ENCODE data around the gene DUSP10.
A peak's percentile ranks its signal among the peaks of the same experiment; 100 is the strongest.

Gene DUSP10

GRCh38 chr1:221777431-221778072 is 35.7 kb upstream of the DUSP10 start:
- Histone ChIP-seq H3K4me1 (ENCODE audit: control extremely low read depth in 1 of 4, control insufficient read depth in 4 of 4, insufficient read depth in 4 of 4, low read length in 3 of 4) (peaks cover 14 to 50% (median 32%) of the 10 kb centered on the region in 4 experiments), H3K27me3 (replicated peaks in 2 of 5; ENCODE audit: control insufficient read depth in 4 of 5, insufficient read depth in 5 of 5, low read length in 4 of 5) (no peaks in the 10 kb centered on the region), H3K4me3 (ENCODE audit: control insufficient read depth in 1 of 7, extremely low read depth in 1 of 7, insufficient read depth in 4 of 7, low read depth in 2 of 7, low read length in 6 of 7) (peak overlapping the region in 2 of 7 experiments; percentile 16 to 17), H3K36me3 (ENCODE audit: control insufficient read depth in 4 of 4, insufficient read depth in 4 of 4, low read length in 3 of 4) (no peaks in the 10 kb centered on the region), H3K9me3 (ENCODE audit: control extremely low read depth in 1 of 5, control insufficient read depth in 4 of 5, insufficient read depth in 2 of 5, low read depth in 1 of 5, low read length in 4 of 5) (no peaks in the 10 kb centered on the region), H3K27ac (ENCODE audit: insufficient read depth in 1 of 2, low read depth in 1 of 2, low read length in 2 of 2, poor library complexity in 1 of 2, severe bottlenecking in 2 of 2) (no peak overlapping the region)
- CTCF ChIA-PET = interaction anchor here (0.7 to 3.0 kb wide), 3 partner anchors 9 to 22 kb away, joined by 3 to 14 read pairs (median 3); no protein-coding TSS in a partner anchor
- WGBS (ENCODE audit: insufficient coverage) = 33% methylated on average over 3 of the region's 8 CpGs
- peak; percentile 62 to 93 (median 91) for DNase-seq
- POLR2A ChIA-PET = interaction anchor here (0.7 kb wide), 1 partner anchor 81 kb away, joined by 3 read pairs; no protein-coding TSS in a partner anchor

GRCh38 chr1:221776495-221777301 is 34.8 kb upstream of the DUSP10 start:
- POLR2A ChIA-PET = no interaction called here
- peaks cover 12 to 49% (median 32%) of the 10 kb centered on the region in 4 experiments for H3K4me1 ChIP-seq (ENCODE audit: control extremely low read depth in 1 of 4, control insufficient read depth in 4 of 4, insufficient read depth in 4 of 4, low read length in 3 of 4)
- WGBS (ENCODE audit: insufficient coverage) = 39% methylated on average over 2 of the region's 5 CpGs
- CTCF ChIA-PET = interaction anchor here (1.0 to 1.2 kb wide), 2 partner anchors 13 to 15 kb away, joined by 3 read pairs; no protein-coding TSS in a partner anchor
- H3K36me3 ChIP-seq (ENCODE audit: control insufficient read depth in 4 of 4, insufficient read depth in 4 of 4, low read length in 3 of 4) = no peaks in the 10 kb centered on the region
- no peaks in the 10 kb centered on the region for H3K9me3 ChIP-seq (ENCODE audit: control extremely low read depth in 1 of 5, control insufficient read depth in 4 of 5, insufficient read depth in 2 of 5, low read depth in 1 of 5, low read length in 4 of 5)
- peak overlapping the region in 1 of 7 experiments; percentile 43 for H3K4me3 ChIP-seq (ENCODE audit: control insufficient read depth in 1 of 7, extremely low read depth in 1 of 7, insufficient read depth in 4 of 7, low read depth in 2 of 7, low read length in 6 of 7)
- H3K27ac ChIP-seq (ENCODE audit: insufficient read depth in 1 of 2, low read depth in 1 of 2, low read length in 2 of 2, poor library complexity in 1 of 2, severe bottlenecking in 2 of 2) = no peak overlapping the region
- H3K27me3 ChIP-seq (replicated peaks in 2 of 5; ENCODE audit: control insufficient read depth in 4 of 5, insufficient read depth in 5 of 5, low read length in 4 of 5) = no peaks in the 10 kb centered on the region
- DNase-seq = peak; percentile 35 to 76 (median 62)

GRCh38 chr1:221775206-221775605 is 33.3 kb upstream of the DUSP10 start:
- H3K27ac ChIP-seq (ENCODE audit: insufficient read depth in 1 of 2, low read depth in 1 of 2, low read length in 2 of 2, poor library complexity in 1 of 2, severe bottlenecking in 2 of 2) = no peak overlapping the region
- peaks cover 12 to 46% (median 32%) of the 10 kb centered on the region in 4 experiments for H3K4me1 ChIP-seq (ENCODE audit: control extremely low read depth in 1 of 4, control insufficient read depth in 4 of 4, insufficient read depth in 4 of 4, low read length in 3 of 4)
- H3K36me3 ChIP-seq (ENCODE audit: control insufficient read depth in 4 of 4, insufficient read depth in 4 of 4, low read length in 3 of 4) = no peaks in the 10 kb centered on the region
- no peaks in the 10 kb centered on the region for H3K27me3 ChIP-seq (replicated peaks in 2 of 5; ENCODE audit: control insufficient read depth in 4 of 5, insufficient read depth in 5 of 5, low read length in 4 of 5)
- no peak for DNase-seq
- H3K9me3 ChIP-seq (ENCODE audit: control extremely low read depth in 1 of 5, control insufficient read depth in 4 of 5, insufficient read depth in 2 of 5, low read depth in 1 of 5, low read length in 4 of 5) = no peaks in the 10 kb centered on the region
- WGBS (ENCODE audit: insufficient coverage) = 100% methylated on average over 2 of the region's 4 CpGs
- H3K4me3 ChIP-seq (ENCODE audit: control insufficient read depth in 1 of 7, extremely low read depth in 1 of 7, insufficient read depth in 4 of 7, low read depth in 2 of 7, low read length in 6 of 7) = no peak overlapping the region
- CTCF ChIA-PET = interaction anchor here (1.3 kb wide), 1 partner anchor 234 kb away, joined by 3 read pairs; no protein-coding TSS in a partner anchor
- POLR2A ChIA-PET = interaction anchor here (0.7 kb wide), 1 partner anchor 40 kb away, joined by 3 read pairs; no protein-coding TSS in a partner anchor

GRCh38 chr1:221774054-221774842 is 32.4 kb upstream of the DUSP10 start:
- Histone ChIP-seq H3K4me3 (ENCODE audit: control insufficient read depth in 1 of 7, extremely low read depth in 1 of 7, insufficient read depth in 4 of 7, low read depth in 2 of 7, low read length in 6 of 7) (no peak overlapping the region), H3K36me3 (ENCODE audit: control insufficient read depth in 4 of 4, insufficient read depth in 4 of 4, low read length in 3 of 4) (no peaks in the 10 kb centered on the region), H3K27ac (ENCODE audit: insufficient read depth in 1 of 2, low read depth in 1 of 2, low read length in 2 of 2, poor library complexity in 1 of 2, severe bottlenecking in 2 of 2) (no peak overlapping the region), H3K4me1 (ENCODE audit: control extremely low read depth in 1 of 4, control insufficient read depth in 4 of 4, insufficient read depth in 4 of 4, low read length in 3 of 4) (peaks cover 12 to 42% (median 31%) of the 10 kb centered on the region in 4 experiments), H3K9me3 (ENCODE audit: control extremely low read depth in 1 of 5, control insufficient read depth in 4 of 5, insufficient read depth in 2 of 5, low read depth in 1 of 5, low read length in 4 of 5) (no peaks in the 10 kb centered on the region), H3K27me3 (replicated peaks in 2 of 5; ENCODE audit: control insufficient read depth in 4 of 5, insufficient read depth in 5 of 5, low read length in 4 of 5) (no peaks in the 10 kb centered on the region)
- POLR2A ChIA-PET = no interaction called here
- WGBS (ENCODE audit: insufficient coverage) = 100% methylated on average over 3 of the region's 8 CpGs
- no peak for DNase-seq
- CTCF ChIA-PET = interaction anchor here (1.1 to 2.1 kb wide), 5 partner anchors 10 to 242 kb away, joined by 3 to 5 read pairs (median 4); no protein-coding TSS in a partner anchor

GRCh38 chr1:221773383-221773782 is 31.5 kb upstream of the DUSP10 start:
- no peak for DNase-seq
- no peak overlapping the region for H3K27ac ChIP-seq (ENCODE audit: insufficient read depth in 1 of 2, low read depth in 1 of 2, low read length in 2 of 2, poor library complexity in 1 of 2, severe bottlenecking in 2 of 2)
- ChIA-PET POLR2A (no interaction called here), CTCF (interaction anchor here (1.1 to 2.1 kb wide), 4 partner anchors 9 to 243 kb away, joined by 3 to 5 read pairs (median 4); no protein-coding TSS in a partner anchor)
- H3K36me3 ChIP-seq (ENCODE audit: control insufficient read depth in 4 of 4, insufficient read depth in 4 of 4, low read length in 3 of 4) = no peaks in the 10 kb centered on the region
- H3K4me1 ChIP-seq (ENCODE audit: control extremely low read depth in 1 of 4, control insufficient read depth in 4 of 4, insufficient read depth in 4 of 4, low read length in 3 of 4) = peaks cover 18 to 37% (median 26%) of the 10 kb centered on the region in 4 experiments
- H3K27me3 ChIP-seq (replicated peaks in 2 of 5; ENCODE audit: control insufficient read depth in 4 of 5, insufficient read depth in 5 of 5, low read length in 4 of 5) = no peaks in the 10 kb centered on the region
- no CpG with 5 or more reads among the region's 2 CpGs for WGBS (ENCODE audit: insufficient coverage)
- no peaks in the 10 kb centered on the region for H3K9me3 ChIP-seq (ENCODE audit: control extremely low read depth in 1 of 5, control insufficient read depth in 4 of 5, insufficient read depth in 2 of 5, low read depth in 1 of 5, low read length in 4 of 5)
- H3K4me3 ChIP-seq (ENCODE audit: control insufficient read depth in 1 of 7, extremely low read depth in 1 of 7, insufficient read depth in 4 of 7, low read depth in 2 of 7, low read length in 6 of 7) = no peak overlapping the region

- H3K4me1 ChIP-seq (ENCODE audit: control extremely low read depth in 1 of 4, control insufficient read depth in 4 of 4, insufficient read depth in 4 of 4, low read length in 3 of 4) = peaks cover 8 to 28% (median 19%) of the 10 kb centered on the region in 4 experiments
- ChIA-PET CTCF (no interaction called here), POLR2A (no interaction called here)
- H3K4me3 ChIP-seq (ENCODE audit: control insufficient read depth in 1 of 7, extremely low read depth in 1 of 7, insufficient read depth in 4 of 7, low read depth in 2 of 7, low read length in 6 of 7) = no peak overlapping the region
- H3K27ac ChIP-seq (ENCODE audit: insufficient read depth in 1 of 2, low read depth in 1 of 2, low read length in 2 of 2, poor library complexity in 1 of 2, severe bottlenecking in 2 of 2) = no peak overlapping the region
- DNase-seq = no peak
- no peaks in the 10 kb centered on the region for H3K36me3 ChIP-seq (ENCODE audit: control insufficient read depth in 4 of 4, insufficient read depth in 4 of 4, low read length in 3 of 4)
- WGBS (ENCODE audit: insufficient coverage) = 93% methylated on average over 2 of the region's 3 CpGs
- H3K27me3 ChIP-seq (replicated peaks in 2 of 5; ENCODE audit: control insufficient read depth in 4 of 5, insufficient read depth in 5 of 5, low read length in 4 of 5) = no peaks in the 10 kb centered on the region
- H3K9me3 ChIP-seq (ENCODE audit: control extremely low read depth in 1 of 5, control insufficient read depth in 4 of 5, insufficient read depth in 2 of 5, low read depth in 1 of 5, low read length in 4 of 5) = no peaks in the 10 kb centered on the region
Measured at GRCh38 chr1:221772117-221772516, 30.2 kb upstream of the DUSP10 start.
